SK-N-SH treated with all-trans-retinoic acid at 6 μM for 48 hours (cell line): ENCODE measurements around the gene GRIK4.

Experiments
- ZNF8 ChIP-seq: fragments of 450-650 bp; formaldehyde crosslinking; IDR thresholded peaks from 2 replicates; pipeline ENCODE4 v1.5.0; 2020; ENCODE audit warnings: mild to moderate bottlenecking, moderate library complexity
- TF ChIP-seq, protein P1 (sequence below): fragments of 250-450 bp; sonication (Bioruptor Pico); IDR thresholded peaks from 2 replicates; pipeline ENCODE4 v1.8.0; 2020; ENCODE audit warnings: mild to moderate bottlenecking, moderate library complexity, borderline replicate concordance

DNA sequence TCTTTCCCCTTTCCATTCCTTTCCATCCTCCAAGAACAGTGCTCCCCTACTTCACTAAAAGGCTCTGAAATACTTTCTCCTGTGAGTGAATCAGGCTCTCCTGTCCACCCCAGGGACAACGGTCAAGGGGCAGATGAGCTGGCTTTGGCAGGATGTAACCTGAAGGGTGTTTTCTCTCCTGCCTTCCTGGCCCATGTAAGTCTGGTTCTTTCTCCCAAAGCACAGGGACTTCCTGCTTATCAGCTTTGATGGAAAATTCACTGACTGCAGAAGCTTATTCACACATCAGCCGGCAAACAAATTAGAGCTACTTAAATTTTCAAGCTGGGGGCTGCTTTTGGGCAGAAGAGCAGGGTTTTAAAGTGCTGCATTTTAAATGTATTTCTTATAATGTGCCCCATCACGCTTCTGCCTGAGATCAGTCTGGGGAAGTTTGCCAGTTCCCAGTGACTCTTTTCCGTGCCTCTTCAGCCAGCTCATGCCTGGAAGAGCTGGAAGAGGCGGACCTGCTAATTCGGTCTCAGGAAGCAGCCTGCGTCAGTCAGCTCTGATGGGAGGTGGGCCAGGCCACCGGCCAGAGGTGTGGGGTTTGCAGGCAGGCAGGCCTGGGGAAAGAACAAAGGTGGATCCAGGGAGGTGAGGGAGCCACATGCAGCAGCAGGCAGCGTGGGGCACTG, 372.0 kb downstream of the GRIK4 start:
- TF ChIP-seq, protein P1, sequence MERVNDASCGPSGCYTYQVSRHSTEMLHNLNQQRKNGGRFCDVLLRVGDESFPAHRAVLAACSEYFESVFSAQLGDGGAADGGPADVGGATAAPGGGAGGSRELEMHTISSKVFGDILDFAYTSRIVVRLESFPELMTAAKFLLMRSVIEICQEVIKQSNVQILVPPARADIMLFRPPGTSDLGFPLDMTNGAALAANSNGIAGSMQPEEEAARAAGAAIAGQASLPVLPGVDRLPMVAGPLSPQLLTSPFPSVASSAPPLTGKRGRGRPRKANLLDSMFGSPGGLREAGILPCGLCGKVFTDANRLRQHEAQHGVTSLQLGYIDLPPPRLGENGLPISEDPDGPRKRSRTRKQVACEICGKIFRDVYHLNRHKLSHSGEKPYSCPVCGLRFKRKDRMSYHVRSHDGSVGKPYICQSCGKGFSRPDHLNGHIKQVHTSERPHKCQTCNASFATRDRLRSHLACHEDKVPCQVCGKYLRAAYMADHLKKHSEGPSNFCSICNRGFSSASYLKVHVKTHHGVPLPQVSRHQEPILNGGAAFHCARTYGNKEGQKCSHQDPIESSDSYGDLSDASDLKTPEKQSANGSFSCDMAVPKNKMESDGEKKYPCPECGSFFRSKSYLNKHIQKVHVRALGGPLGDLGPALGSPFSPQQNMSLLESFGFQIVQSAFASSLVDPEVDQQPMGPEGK (CRISPR knock-in tag): no peak
- no peak for TF ChIP-seq ZNF8
